GM21360 (cell line): ENCODE results near the gene TTC34.
"Not testable (repeated sequence)": the region's sequence is repeated elsewhere in the genome, so short reads cannot be mapped to it uniquely, and the experiment has no call there.

ENCODE experiments used
- ATAC-seq: cut with Tn5 transposase; IDR thresholded peaks from one replicate; pipeline ENCODE4 v1.9.1; 2021; ENCODE audit warnings: mild to moderate bottlenecking, moderate library complexity; ENCODE audit not compliant: unreplicated experiment

Gene TTC34

DNA sequence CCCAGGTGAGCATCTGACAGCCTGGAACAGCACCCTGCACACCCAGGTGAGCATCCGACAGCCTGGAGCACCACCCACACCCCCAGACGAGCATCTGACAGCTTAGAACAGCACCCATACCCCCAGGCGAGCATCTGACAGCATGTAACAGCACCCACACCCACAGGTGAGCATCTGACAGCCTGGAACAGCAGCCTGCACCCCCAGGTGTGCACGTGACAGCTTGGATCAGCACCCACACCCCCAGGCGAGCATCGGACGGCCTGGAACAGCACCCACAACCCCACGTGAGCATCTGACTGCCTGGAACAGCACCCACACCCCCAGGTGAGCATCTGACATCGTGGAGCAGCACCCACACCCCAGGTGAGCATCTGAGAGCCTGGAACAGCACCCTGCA is 116.6 kb downstream of the TTC34 start:
- not testable (repeated sequence) for ATAC-seq

DNA sequence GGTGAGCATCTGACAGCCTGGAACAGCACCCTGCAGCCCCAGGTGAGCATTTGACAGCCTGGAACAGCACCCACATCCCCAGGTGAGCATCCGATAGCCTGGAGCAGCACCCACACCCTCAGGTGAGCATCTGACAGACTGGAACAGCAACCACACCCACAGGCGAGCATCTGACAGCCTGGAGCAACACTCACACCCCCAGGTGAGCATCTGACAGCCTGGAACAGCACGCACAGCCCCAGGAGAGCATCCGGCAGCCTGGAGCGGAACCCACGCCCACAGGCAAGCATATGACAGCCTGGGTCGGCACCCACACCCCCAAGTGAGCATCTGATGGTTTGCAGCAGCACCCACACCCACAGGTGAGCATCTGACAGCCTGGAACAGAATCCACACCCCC is 117.5 kb downstream of the TTC34 start:
- ATAC-seq, result not testable (repeated sequence)

DNA sequence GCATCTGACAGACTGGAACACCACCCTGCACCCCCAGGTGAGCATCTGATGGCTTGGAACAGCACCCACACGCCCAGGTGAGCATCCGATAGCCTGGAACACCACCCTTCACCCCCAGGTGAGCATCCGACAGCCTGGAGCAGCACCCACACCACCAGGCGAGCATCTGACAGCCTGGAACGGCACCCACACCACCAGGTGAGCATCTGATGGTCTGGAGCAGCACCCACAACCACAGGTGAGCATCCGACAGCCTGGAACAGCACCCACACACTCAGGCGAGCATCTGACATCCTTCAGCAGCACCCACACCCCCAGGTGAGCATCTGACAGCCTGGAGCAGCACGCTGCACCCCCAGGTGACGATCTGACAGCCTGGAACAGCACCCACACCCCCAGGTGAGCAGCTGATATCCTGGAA is 118.2 kb downstream of the TTC34 start:
- ATAC-seq, result not testable (repeated sequence)

DNA sequence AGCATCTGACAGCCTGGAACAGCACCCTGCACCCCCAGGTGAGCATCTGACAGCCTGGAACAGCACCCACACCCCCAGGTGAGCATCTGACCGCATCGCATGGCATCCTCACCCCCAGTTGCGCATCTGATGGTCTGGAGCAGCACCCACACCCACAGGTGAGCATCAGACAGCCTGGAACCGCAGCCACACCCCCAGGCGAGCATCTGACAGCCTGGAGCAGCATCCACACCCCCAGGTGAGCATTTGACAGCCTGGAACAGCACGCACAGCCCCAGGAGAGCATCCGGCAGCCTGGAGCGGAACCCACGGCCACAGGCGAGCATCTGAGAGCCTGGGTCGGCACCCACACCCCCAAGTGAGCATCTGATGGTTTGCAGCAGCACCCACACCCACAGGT is 118.6 kb downstream of the TTC34 start:
- not testable (repeated sequence) for ATAC-seq

DNA sequence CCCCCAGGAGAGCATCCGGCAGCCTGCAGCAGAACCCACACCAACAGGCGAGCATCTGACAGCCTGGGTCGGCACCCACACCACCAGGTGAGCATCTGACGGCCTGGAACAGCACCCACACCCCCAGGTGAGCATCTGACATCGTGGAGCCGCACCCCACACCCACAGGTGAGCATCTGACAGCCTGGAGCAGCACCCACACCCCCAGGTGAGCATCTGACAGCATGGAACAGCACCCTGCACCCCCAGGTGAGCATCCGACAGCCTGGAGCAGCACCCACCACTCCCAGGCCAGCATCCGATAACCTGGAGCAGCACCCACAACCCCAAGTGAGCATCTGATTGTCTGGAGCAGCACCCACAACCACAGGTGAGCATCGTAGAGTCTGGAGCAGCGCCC is 124.8 kb downstream of the TTC34 start:
- not testable (repeated sequence) for ATAC-seq

DNA sequence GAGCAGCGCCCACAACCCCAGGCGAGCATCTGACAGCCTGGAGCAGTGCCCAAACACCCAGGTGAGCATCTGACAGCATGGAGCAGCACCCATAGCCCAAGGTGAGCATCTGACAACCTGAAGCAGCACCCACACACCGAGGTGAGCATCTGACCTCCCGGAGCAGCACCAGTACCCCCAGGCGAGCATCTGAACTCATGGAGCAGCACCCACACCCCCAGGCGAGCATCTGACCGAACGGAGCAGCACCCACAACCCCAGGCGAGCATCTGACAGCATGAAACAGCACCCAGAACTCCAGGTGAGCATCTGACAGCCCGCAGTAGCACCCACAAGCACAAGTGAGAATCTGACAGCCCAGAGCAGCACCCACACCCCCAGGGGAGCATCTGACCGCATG is 129.8 kb downstream of the TTC34 start:
- not testable (repeated sequence) for ATAC-seq

DNA sequence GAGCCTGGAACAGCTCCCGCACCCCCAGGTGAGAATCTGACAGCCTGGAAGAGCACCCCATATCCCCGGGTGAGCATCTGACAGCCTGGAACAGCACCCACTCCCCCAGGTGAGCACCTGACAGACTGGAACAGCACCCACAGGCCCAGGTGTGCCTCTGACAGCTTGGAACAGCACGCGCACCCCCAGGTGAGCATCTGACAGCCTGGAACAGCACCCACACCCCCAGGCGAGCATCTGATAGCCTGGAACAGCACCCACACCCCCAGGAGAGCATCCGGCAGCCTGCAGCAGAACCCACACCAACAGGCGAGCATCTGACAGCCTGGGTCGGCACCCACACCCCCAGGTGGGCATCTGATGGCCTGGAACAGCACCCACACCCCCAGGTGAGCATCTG is 141.7 kb downstream of the TTC34 start:
- not testable (repeated sequence) for ATAC-seq

DNA sequence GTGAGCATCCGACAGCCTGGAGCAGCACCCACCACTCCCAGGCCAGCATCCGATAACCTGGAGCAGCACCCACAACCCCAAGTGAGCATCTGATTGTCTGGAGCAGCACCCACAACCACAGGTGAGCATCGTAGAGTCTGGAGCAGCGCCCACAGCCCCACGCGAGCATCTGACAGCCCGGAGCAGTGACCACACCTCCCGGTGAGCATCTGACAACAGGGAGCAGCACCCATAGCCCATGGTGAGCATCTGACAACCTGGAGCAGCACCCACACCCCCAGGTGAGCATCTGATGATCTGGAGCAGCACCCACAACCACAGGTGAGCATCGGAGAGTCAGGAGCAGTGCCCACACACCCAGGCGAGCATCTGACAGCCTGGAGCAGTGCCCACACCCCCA is 143.6 kb downstream of the TTC34 start:
- not testable (repeated sequence) for ATAC-seq

DNA sequence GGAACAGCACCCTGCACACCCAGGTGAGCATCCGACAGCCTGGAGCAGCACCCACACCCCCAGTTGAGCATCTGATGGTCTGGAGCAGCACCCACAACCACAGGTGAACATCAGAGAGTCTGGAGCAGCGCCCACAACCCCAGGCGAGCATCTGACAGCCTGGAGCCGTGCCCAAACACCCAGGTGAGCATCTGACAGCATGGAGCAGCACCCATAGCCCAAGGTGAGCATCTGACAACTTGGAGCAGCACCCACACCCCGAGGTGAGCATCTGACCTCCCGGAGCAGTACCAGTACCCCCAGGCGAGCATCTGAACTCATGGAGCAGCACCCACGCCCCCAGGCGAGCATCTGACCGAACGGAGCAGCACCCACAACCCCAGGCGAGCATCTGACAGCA is 144.4 kb downstream of the TTC34 start:
- ATAC-seq, result not testable (repeated sequence)

DNA sequence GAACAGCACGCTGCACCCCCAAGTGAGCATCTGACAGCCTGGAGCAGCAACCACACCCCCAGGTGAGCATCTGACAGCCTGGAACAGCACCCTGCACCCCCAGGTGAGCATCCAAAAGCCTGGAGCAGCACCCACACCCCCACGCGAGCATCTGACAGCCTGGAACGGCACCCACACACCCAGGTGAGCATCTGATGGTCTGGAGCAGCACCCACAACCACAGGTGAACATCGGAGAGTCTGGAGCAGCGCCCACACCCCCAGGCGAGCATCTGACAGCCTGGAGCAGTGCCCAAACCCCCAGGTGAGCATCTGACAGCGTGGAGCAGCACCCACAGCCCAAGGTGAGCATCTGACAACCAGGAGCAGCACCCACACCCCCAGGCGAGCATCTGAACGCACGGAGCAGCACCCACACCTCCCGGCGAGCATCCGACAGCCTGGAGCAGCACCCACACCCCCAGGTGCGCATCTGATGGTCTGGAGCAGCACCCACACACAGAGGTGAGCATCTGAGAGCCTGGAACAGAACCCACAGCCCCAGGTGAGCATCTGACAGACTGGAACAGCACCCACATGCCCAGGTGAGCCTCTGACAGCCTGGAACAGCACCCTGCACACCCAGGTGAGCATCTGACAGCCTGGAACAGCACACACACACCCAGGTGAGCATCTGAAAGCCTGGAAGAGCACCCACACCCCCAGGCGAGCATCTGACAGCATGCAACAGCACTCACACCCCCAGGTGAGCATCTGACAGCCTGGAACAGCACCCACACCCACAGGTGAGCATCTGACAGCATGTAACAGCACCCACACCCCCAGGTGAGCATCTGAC is 145.7 kb downstream of the TTC34 start:
- not testable (repeated sequence) for ATAC-seq

DNA sequence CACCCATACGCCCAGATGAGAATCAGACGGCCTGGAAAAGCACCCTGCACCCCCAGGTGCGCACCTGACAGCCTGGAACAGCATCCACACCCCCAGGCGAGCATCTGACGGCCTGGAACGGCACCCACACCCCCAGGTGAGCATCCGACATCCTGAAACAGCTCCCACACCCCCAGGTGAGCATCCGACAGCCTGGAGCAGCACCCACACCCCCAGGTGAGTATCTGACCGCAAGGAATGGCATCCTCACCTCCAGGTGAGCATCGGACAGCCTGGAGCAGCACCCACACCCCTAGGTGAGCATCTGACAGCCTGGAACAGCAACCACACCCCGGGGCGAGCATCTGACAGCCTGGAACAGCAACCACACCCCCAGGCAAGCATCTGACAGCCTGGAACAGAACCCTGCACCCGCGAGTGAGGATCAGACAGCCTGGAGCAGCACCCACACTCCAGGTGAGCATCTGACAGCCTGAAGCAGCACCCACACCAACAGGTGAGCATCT is 147.0 kb downstream of the TTC34 start:
- not testable (repeated sequence) for ATAC-seq

DNA sequence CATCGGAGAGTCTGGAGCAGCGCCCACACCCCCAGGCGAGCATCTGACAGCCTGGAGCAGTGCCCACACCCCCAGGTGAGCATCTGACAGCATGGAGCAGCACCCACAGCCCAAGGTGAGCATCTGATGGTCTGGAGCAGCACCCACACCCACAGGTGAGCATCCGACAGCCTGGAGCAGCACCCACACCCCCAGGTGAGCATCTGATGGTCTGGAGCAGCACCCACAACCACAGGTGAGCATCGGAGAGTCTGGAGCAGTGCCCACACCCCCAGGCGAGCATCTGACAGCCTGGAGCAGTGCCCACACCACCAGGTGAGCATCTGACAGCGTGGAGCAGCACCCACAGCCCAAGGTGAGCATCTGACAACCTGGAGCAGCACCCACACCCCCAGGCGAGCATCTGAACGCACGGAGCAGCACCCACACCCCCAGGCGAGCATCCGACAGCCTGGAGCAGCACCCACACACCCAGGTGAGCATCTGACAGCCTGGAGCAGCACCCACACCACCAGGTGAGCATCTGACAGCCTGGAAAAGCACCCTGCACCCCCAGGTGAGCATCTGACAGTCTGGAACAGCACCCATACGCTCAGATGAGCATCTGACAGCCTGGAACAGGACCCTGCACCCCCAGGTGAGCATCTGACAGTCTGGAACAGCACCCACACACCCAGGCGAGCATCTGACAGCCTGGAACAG is 147.6 kb downstream of the TTC34 start:
- not testable (repeated sequence) for ATAC-seq

DNA sequence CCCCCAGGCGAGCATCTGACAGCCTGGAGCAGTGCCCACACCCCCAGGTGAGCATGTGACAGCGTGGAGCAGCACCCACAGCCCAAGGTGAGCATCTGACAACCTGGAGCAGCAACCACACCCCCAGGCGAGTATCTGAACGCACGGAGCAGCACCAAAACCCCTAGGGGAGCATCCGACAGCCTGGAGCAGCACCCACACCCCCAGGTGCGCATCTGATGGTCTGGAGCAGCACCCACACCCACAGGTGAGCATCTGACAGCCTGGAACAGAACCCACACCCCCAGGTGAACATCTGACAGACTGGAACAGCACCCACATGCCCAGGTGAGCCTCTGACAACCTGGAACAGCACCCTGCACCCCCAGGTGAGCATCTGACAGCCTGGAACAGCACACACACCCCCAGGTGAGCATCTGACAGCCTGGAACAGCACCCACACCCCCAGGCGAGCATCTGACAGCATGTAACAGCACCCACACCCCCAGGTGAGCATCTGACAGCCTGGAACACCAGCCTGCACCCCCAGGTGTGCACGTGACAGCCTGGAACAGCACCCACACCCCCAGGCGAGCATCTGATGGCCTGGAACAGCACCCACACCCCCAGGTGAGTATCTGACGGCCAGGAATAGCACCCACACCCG is 148.4 kb downstream of the TTC34 start:
- not testable (repeated sequence) for ATAC-seq

DNA sequence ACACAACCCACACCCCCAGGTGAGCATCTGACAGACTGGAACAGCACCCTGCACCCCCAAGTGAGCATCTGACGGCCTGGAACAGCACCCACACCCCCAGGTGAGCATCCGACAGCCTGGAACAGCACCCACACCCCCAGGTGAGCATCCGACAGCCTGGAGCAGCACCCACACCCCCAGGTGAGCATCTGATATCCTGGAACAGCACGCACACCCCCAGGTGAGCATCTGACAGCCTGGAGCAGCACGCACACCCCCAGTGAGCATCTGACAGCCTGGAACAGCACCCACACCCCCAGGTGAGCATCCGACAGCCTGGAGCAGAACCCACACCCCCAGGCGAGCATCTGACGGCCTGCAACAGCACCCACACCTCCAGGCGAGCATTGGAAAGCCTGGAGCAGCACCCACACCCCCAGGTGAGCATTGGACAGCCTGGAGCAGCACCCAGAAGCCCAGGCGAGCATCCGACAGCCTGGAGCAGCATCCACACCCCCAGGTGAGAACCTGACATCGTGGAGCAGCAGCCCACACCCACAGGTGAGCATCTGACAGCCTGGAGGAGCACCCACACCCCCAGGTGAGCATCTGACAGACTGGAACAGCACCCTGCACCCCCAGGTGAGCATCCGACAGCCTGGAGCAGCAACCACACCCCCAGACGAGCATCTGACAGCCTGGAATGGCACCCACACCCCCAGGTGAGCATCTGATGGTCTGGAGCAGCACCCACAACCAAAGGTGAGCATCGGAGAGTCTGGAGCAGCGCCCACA is 149.2 kb downstream of the TTC34 start:
- ATAC-seq, result not testable (repeated sequence)

DNA sequence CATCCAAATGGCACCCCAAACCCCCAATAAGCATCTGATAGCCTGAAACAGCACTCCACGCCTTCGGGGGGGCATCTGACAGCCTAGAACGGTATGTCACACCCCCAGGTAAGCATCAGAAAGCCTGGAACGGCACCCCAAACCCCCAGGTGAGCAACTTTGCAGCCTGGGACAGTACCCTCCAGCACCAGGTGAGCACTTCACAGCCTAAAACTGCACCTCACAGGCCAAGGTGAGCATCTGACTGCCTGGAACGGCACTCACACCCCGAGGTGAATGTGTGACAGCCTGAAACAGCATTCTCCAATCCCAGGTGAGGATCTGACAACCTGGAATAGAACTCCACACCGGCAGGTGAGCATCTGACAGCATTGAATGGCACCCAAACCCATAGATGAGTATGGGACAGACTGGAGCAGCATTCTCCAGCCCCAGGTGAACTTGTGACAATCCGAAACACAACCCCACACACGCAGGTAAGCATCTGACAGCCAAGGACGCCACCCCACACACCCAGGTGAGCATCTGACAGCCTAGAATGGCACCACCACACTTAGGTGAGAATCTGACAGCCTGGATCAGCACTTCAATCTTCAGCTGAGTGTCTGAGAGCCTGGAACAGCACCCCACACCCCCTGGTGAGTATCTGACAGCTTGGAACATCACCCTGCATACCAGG is 150.4 kb downstream of the TTC34 start:
- ATAC-seq, result no peak

DNA sequence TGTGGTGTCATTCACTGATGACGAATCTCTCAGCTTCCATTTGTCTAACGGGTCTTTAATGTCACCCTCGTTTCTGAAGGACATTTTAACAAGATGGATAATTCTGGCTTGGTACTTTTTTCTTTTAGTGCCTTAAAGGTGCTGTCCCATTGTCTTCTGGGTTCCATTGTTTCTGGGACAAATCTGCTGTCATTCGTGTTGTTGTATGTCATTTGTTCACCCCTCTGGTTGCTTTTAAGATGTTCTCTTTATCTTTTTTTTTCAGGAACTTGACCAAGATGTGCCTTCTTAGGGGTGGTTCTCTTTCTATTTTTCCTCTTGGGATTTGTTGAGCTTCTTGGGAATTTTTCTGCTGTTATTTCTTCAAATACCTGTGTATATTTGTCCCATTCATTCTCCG is 154.7 kb downstream of the TTC34 start:
- ATAC-seq, result no peak

DNA sequence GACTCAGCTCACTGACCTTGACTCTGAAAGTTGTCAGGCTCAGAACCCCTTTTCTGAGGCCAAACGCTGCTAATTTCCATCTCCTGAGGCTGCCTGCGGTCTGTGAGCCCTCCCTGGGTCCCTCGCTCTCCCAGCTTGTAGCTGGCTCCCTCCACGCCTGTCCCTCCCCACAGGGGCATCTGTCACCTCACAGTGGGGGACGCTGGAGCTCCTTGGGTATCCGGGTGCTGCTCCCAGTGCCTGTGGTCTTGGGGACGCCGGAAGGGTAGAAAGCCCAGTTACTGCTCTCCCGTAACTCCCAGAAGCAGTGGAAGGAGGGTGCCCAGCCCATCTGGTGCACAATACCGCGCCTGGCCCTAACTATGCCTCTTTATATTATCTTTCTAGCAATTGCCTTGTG is 155.7 kb downstream of the TTC34 start:
- ATAC-seq, result no peak

DNA sequence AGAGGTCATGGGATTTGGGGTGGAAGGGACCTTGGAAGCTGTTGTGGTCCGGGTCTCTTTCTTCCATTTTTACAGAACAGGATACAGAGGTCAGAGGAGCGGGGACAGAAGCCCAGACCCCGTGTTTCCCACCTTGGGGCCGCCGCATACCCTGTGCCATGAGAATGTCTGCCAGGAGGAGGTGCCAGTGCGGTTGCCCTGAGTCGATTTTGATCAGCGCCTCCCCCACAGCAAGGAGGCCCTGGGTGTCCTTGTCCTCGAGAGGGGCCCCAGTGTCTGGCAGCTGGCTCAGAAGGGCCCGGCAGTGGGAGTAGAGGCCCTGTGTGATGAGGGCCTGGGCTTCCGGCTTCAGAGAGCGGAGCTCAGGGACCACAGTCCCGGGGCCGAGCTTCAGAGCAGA is 156.3 kb downstream of the TTC34 start:
- no peak for ATAC-seq

DNA sequence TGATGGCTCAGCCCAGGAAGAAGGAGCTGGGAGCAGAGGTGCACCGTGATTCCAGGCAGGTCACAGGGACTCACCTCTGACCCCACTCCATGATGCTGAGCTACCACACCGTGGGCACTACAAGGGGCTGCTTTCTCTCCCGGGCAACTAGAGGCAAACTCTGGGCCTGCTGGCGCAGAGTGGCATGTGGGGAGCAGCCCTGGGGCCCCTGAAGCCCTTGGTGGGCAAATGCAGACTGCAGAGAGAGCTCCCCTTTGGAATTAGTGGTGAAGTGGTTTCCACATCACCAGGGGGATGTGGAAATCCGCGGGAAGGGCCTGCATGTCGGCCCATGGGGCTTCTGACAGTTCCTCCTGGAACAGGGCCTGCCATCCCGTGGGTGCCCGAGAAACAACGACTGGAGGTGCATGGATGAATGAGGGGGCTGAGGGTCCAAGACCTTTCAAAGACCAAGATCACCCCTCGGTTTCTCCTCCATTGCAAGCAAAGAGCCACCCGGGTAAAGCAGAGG is 156.8 kb downstream of the TTC34 start:
- no peak for ATAC-seq

DNA sequence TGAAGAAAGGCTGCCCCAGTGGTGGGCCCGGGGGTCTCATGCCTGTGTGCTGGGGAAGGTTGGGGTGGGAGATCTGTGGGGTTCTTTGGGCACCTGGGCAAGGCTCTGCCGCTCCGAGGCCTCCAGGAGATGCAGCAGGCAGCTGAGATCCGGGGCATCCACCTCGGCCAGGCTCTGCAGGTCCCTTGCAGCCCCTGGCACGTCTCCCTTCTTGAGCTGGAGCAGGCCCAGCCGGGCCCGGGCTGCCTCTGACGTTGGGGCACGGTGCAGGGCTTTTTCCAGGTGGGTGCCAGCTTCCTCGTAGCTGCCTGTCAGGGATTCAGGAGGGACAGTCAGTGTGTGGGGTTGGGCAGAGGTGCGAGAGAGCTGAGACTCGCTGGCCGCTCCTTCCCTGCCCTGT is 157.3 kb downstream of the TTC34 start:
- ATAC-seq, result no peak
